Kidney epithelial cell (primary cell): ENCODE measurements around the gene PTPRQ. TPM values are rescaled to one million over a fixed set of nuclear protein-coding genes. Genes with fewer than 3 reads are reported as not detected.
A peak's percentile ranks its signal among the peaks of the same experiment; 100 is the strongest.

Experiments
- DNase-seq: peaks from one replicate; pipeline ENCODE4 v3.0.0-alpha.2; 2010; ENCODE audit warnings: low read depth
- H3K27me3 ChIP-seq: 2 replicates; pipeline ENCODE4 v1.6.0; 2011; ENCODE audit warnings: low read length; ENCODE audit not compliant: control insufficient read depth, insufficient read depth
- H3K36me3 ChIP-seq: 2 replicates; pipeline ENCODE4 v1.5.1; 2011; ENCODE audit warnings: low read length; ENCODE audit not compliant: control insufficient read depth, insufficient read depth
- H3K4me3 ChIP-seq: 2 replicates; pipeline ENCODE4 v1.5.1; 2011; ENCODE audit warnings: low read depth, mild to moderate bottlenecking, control low read depth, low read length
- CTCF ChIP-seq: IDR thresholded peaks from 2 replicates; pipeline ENCODE4 v1.5.1; 2011; ENCODE audit warnings: mild to moderate bottlenecking, moderate library complexity, low read length, control low read depth, inconsistent platforms; ENCODE audit not compliant: insufficient read depth, poor library complexity, severe bottlenecking
- total RNA-seq: library from RNA; depleted of rRNA; stranded (reverse); fragments of >200 nt; gene quantifications from 2 replicates; pipeline ENCODE4 v1.2.3, GENCODE V29; 2015

Gene PTPRQ
- total RNA-seq, 1 donor from 2014 or later: under 0.01 TPM

DNA sequence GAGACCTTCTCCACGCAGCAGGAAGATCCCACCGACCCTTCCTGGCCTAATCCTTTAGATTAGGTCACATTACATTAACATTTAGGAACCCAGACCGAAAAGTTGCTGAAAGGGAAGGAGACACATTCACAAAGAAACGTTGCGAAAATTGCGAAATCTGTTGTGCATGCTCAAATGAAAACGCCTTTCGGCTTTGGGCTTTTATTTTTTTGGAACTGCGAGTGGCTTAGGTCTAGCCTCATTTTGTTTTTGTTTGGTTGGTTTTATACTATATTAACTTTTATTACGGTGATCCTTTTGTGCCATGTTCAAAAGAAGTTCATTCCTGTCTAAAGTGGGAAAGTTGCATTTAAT lies 264.9 kb downstream of the PTPRQ start:
- TF ChIP-seq CTCF: no peak
- no peaks in the 10 kb centered on the region for H3K36me3 ChIP-seq
- no peak for DNase-seq
- H3K27me3 ChIP-seq: peaks cover 6% of the 10 kb centered on the region
- H3K4me3 ChIP-seq: peak overlapping the region; percentile 35

DNA sequence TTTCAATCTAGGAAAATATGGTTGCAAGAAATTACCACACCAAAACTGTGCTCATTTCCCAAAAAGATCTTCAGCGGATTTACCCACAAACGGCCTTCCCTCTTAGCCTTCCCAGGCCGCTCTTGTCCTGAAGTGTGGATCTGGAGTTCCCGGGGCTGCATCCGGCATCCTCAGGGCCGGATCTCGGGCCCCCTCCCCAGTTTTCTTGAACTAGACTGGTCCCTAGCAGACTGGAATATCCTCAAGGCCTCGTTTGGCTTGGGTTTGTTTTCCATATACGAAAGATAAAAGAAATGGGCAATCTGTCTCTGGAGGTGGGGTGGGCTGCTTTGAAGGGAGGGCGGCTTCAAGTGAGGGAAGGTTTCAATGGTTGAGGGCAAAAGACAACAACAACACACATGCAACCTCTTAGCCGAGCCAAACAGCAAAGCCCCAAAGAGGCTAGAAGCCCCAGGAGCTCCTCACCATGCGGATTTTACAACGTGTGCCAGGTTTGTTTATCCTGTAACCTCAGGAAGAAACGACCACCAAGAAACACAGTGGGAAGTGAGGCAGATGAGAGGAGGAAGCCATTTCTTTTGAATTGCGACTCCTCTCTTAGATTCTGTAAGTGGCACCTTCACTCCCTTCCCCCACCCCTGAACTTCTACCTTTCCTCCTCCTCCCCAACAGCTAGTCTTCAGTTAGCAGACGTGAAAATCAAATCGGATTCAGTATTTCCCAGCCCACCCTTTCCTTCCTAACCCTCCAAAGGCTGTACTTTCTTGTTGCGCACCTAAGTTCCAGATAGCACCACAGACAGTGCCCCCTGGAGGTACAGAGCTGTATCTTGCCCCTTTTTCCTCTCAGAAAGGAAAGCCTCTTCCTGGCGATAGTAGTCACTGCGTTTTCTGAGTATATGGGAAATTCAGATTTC lies 266.0 kb downstream of the PTPRQ start:
- TF ChIP-seq CTCF: peak; percentile 63
- H3K4me3 ChIP-seq: no peak overlapping the region
- no peak for DNase-seq
- H3K36me3 ChIP-seq: no peaks in the 10 kb centered on the region
- H3K27me3 ChIP-seq: peaks cover 13% of the 10 kb centered on the region

DNA sequence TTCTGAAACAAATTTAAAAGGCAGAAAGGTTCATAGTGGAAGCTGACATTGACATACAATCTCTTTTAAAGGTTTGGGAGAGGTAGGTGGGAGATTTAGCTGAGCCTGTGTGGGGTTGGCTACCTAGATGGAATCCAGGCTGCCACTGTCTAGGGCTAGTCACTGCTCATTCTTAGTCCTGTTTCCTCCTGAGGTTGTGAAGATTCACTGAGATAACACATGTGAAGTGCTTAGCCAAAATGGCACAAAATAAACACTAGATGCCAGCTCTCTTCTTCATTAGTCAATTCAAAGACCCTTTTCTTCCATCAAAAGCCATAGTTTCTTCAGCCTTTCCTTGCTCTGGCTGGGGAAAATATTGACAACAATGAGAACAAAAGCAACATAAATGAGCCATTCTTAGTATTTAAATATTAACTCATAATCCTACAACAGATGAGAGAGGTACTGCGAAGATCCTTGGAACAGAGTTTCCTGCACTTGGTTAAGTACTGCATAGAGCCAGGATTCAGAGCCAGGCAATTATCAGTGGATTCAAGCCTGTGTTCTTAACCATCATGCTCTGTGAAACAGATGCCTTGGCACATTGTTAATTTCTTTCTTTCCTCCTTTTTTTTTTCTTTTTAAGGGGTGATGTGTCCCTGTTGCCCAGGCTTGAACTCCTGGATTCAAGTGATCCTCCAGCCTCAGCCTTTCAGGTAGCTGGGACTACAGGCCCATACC lies 266.9 kb downstream of the PTPRQ start:
- peaks cover 20% of the 10 kb centered on the region for H3K27me3 ChIP-seq
- DNase-seq: no peak
- TF ChIP-seq CTCF: no peak
- no peaks in the 10 kb centered on the region for H3K36me3 ChIP-seq
- H3K4me3 ChIP-seq: no peak overlapping the region

DNA sequence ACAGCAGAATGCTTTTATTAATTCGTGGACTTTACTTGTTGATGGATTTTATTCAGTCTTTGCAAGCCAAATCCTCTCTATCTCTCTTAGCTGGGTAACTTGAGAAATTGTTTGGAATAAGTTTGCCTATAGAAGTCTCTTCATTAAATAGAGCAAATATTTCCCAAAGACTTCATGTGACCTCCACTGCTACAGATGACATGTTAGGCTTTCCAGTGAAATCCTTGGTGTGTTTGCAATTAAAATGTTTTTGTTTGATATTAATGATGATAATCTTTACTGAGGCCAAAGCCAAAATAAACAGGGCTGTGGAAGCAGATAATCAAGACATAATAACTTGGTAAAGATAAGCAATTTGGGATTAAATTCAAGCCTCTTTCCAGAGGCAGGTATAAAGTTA lies 267.8 kb downstream of the PTPRQ start:
- no peak for DNase-seq
- no peak for TF ChIP-seq CTCF
- Histone ChIP-seq H3K27me3 (peaks cover 28% of the 10 kb centered on the region), H3K36me3 (no peaks in the 10 kb centered on the region), H3K4me3 (no peak overlapping the region)

- no peak for TF ChIP-seq CTCF
- DNase-seq: no peak
- Histone ChIP-seq H3K27me3 (peaks cover 34% of the 10 kb centered on the region), H3K36me3 (no peaks in the 10 kb centered on the region), H3K4me3 (no peak overlapping the region)
These were observed 268.8 kb downstream of the PTPRQ start for GRCh38 chr12:80712866-80713265.
